Cardiac muscle cell (in vitro differentiated cells and primary cell): Measurements from ENCODE around the gene IMMP1L. TPM values are rescaled to one million over a fixed set of nuclear protein-coding genes. Genes with fewer than 3 reads are reported as not detected.

Experiments used
- DNase-seq, 2 donors: peaks; one replicate each; pipeline versions ENCODE4 v3.0.0 to v3.0.0-alpha.2; 2010 to 2017; ENCODE audit warnings: low read depth in 1 of 2, low spot score in 1 of 2
- H3K27ac ChIP-seq: fragments of 200-600 bp; sonication (generic); 2 replicates; pipeline ENCODE4 v1.5.1; 2016
- H3K27me3 ChIP-seq: fragments of 200-600 bp; sonication (generic); 2 replicates; pipeline ENCODE4 v1.6.0; 2016; ENCODE audit warnings: control low read depth
- H3K36me3 ChIP-seq: fragments of 200-600 bp; sonication (generic); 2 replicates; pipeline ENCODE4 v1.5.1; 2016; ENCODE audit warnings: control low read depth
- H3K4me1 ChIP-seq: fragments of 200-600 bp; sonication (generic); 2 replicates; pipeline ENCODE4 v1.8.1; 2017; ENCODE audit warnings: low read depth, mild to moderate bottlenecking, mixed run types
- H3K4me3 ChIP-seq: fragments of 200-600 bp; sonication (generic); 2 replicates; pipeline ENCODE4 v1.5.1; 2016; ENCODE audit warnings: mild to moderate bottlenecking
- H3K9me3 ChIP-seq: fragments of 200-600 bp; sonication (generic); 2 replicates; pipeline ENCODE4 v1.5.1; 2017; ENCODE audit warnings: low read depth, mild to moderate bottlenecking, control low read depth
- CTCF ChIP-seq: IDR thresholded peaks from 2 replicates; pipeline ENCODE4 v1.5.1; 2012; ENCODE audit warnings: low read depth, mild to moderate bottlenecking, low read length
- polyA plus RNA-seq: library from polyadenylated mRNA; unstranded; fragments of >200 nt; fragmentation: Nextera tagmentation; extraction: Ambion mirVana; gene quantifications from 2 replicates; pipeline ENCODE4 v1.2.1, GENCODE V29; 2016
- total RNA-seq: library from RNA; depleted of rRNA; stranded (reverse); fragments of >200 nt; gene quantifications from 2 replicates; pipeline ENCODE4 v1.2.3, GENCODE V29; 2016

The IMMP1L gene
- total and polyA plus RNA-seq, 2 experiments from 2014 or later, result 35.5 to 140 TPM

GRCh38 chr11:31419669-31420068 lies 89.8 kb downstream of the IMMP1L start:
- no peak for TF ChIP-seq CTCF
- no peak overlapping the region for H3K4me3 ChIP-seq
- H3K27me3 ChIP-seq, result no peaks in the 10 kb centered on the region
- H3K9me3 ChIP-seq, result no peaks in the 10 kb centered on the region
- no peaks in the 10 kb centered on the region for H3K36me3 ChIP-seq
- no peak for DNase-seq
- peaks cover 27% of the 10 kb centered on the region for H3K4me1 ChIP-seq
- no peak overlapping the region for H3K27ac ChIP-seq

GRCh38 chr11:31419138-31419537 lies 90.3 kb downstream of the IMMP1L start:
- Histone ChIP-seq H3K4me3 (no peak overlapping the region), H3K27ac (no peak overlapping the region), H3K9me3 (no peaks in the 10 kb centered on the region), H3K36me3 (no peaks in the 10 kb centered on the region), H3K4me1 (peaks cover 27% of the 10 kb centered on the region), H3K27me3 (no peaks in the 10 kb centered on the region)
- DNase-seq, result no peak
- TF ChIP-seq CTCF, result no peak

GRCh38 chr11:31417816-31418215 lies 91.6 kb downstream of the IMMP1L start:
- Histone ChIP-seq H3K27ac (no peak overlapping the region), H3K36me3 (no peaks in the 10 kb centered on the region)
- no peak for DNase-seq

GRCh38 chr11:31417357-31417756 lies 92.1 kb downstream of the IMMP1L start:
- Histone ChIP-seq H3K27me3 (no peaks in the 10 kb centered on the region), H3K4me1 (peaks cover 27% of the 10 kb centered on the region), H3K27ac (no peak overlapping the region), H3K4me3 (no peak overlapping the region), H3K9me3 (no peaks in the 10 kb centered on the region), H3K36me3 (no peaks in the 10 kb centered on the region)
- TF ChIP-seq CTCF, result no peak
- no peak for DNase-seq

More at GRCh38 chr11:31417816-31418215, 91.6 kb downstream of the IMMP1L start:
- Histone ChIP-seq H3K4me1 (peaks cover 27% of the 10 kb centered on the region), H3K27me3 (no peaks in the 10 kb centered on the region), H3K4me3 (no peak overlapping the region), H3K9me3 (no peaks in the 10 kb centered on the region)
- no peak for TF ChIP-seq CTCF

GRCh38 chr11:31415435-31415834 lies 94.0 kb downstream of the IMMP1L start:
- no peak overlapping the region for H3K4me3 ChIP-seq
- H3K4me1 ChIP-seq, result peaks cover 18% of the 10 kb centered on the region
- DNase-seq, result no peak
- H3K27ac ChIP-seq, result no peak overlapping the region
- TF ChIP-seq CTCF, result no peak
- no peaks in the 10 kb centered on the region for H3K27me3 ChIP-seq
- no peaks in the 10 kb centered on the region for H3K9me3 ChIP-seq
- no peaks in the 10 kb centered on the region for H3K36me3 ChIP-seq

GRCh38 chr11:31414338-31414737 lies 95.1 kb downstream of the IMMP1L start:
- no peaks in the 10 kb centered on the region for H3K9me3 ChIP-seq
- H3K4me3 ChIP-seq, result no peak overlapping the region
- H3K27ac ChIP-seq, result no peak overlapping the region
- peaks cover 7% of the 10 kb centered on the region for H3K4me1 ChIP-seq
- no peaks in the 10 kb centered on the region for H3K27me3 ChIP-seq
- H3K36me3 ChIP-seq, result no peaks in the 10 kb centered on the region
- DNase-seq, result no peak
- TF ChIP-seq CTCF, result no peak
